ENCODE results near the gene NCSTN. TPM values are rescaled to one million over a fixed set of nuclear protein-coding genes. Genes with fewer than 3 reads are reported as not detected.

Gene NCSTN
- polyA plus RNA-seq, 1 donor: 108 TPM

DNA sequence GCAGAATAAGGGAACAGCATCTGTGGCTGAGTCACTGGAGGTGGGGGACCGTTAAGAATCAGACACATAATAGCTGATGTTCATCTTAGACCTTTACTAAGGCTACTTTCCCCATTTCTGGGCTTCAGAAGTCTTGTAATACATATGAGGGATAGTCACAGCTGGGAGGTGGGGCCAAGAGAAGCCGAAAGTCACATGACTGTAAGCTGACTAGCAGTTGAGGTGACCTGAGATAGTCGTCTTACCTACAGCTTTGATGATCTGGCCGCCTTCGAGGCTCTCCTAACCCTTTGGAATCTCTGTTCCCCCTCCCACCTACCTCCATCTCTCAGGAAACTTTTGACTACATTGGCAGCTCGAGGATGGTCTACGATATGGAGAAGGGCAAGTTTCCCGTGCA lies 9.4 kb downstream of the NCSTN start:
- DNase-seq: no peak

- no peak for DNase-seq
Observed at GRCh38 chr1:160353223-160353622, 10.0 kb downstream of the NCSTN start.

DNA sequence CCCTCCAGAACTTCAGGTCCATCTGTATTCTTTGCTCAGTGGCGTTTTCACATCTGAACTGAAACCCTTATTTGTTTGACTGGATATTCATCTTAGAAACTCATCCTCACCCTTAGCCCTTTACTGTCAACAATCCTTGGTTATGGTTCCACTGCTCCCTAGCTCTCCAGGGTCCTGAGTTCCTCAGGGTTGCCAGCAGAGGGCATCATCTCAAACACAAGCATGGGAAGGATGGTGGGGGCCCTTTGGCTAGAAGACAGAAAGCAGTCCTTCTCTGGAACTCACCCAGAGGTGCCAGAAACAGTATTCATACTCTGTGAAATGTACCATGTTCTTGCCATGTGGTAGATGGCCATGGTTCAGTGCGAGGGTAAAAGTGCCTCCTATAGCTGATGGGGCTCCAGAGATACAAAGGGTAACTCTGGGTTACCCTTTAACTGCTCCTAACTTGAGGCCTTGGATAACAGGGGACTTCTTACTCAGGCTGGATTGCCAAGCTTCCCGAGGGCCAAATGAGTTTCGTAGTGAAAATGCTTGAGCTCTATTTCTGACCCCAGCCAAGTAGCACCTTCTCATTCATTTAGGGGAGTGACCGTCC lies 11.3 kb downstream of the NCSTN start:
- DNase-seq: no peak

- no peak for DNase-seq
Observed at GRCh38 chr1:160357286-160358002, 14.3 kb downstream of the NCSTN start.

DNA sequence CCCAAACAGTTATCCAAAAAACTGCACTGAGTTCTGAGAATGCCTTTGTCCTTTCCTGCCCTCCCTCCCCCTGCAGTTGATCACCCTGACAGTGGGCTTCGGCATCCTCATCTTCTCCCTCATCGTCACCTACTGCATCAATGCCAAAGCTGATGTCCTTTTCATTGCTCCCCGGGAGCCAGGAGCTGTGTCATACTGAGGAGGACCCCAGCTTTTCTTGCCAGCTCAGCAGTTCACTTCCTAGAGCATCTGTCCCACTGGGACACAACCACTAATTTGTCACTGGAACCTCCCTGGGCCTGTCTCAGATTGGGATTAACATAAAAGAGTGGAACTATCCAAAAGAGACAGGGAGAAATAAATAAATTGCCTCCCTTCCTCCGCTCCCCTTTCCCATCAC lies 14.9 kb downstream of the NCSTN start:
- no peak for DNase-seq

- DNase-seq: no peak
Observed at GRCh38 chr1:160359559-160360226, 16.5 kb downstream of the NCSTN start.

DNA sequence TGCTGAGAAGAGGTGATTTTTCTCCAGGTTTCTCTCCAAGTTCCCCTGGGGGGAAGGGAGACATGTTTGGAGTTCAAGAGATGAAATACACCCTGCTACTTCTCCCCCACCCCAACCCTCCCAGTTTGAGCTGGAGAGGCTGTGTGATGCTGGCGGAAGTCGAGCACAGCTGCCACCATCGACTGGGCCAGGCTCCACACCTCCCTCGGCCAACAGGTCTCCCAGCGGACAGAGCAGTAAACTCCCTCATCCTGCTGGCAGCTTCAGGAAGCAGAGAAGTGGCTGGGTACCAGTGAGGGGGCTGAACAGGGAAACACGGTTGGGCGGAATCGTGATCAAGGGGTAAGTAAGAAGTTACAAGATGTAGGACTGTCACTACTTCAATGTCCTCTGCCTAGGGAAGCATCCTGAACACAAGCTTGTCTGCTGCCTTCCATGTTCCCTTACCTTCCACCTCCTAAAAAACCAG lies 17.1 kb downstream of the NCSTN start:
- no peak for DNase-seq

- no peak for DNase-seq
Observed at GRCh38 chr1:160361199-160361598, 18.0 kb downstream of the NCSTN start.

- no peak for DNase-seq
Observed at GRCh38 chr1:160361814-160362167, 18.6 kb downstream of the NCSTN start.

DNA sequence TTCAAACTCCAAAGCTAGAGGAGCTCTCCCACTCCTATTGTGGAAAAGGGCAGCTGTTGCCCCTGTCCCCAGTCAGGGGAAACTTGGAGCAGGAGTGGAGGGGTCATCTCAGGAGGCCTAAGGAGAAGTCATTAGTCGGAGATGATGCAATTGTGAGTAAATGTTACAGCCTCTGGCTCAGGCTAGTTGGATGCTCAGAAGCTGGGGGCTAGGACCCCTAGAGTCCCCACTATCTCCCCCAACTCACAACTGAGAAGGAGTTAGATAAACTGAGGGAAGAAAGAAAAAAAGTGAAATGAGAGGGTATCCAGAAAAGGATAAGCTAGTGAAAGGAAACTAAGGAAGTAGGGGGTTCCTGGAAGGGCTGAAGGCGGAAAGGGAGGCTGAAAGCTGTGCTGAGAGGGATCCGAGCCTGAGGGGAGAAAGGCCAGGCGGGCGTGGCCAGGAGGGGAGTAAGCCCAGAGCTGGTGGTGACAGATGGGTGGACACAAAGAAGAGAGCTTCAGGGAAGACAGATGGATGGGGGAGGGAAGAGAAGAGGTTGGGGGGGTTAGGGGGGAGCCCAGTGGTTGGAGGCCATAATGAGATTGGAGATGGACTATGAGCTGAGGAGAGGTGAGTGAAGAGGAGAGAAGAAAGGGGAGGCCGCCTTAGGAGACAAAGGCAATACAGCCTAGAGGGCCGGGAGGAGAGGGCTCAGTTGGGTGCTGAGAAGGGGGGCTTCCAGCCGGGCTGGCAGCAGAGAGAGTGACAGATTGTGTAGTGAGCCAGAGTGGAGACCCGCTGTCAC lies 19.2 kb downstream of the NCSTN start:
- no peak for DNase-seq

- no peak for DNase-seq
Observed at GRCh38 chr1:160363010-160363409, 19.8 kb downstream of the NCSTN start.

DNA sequence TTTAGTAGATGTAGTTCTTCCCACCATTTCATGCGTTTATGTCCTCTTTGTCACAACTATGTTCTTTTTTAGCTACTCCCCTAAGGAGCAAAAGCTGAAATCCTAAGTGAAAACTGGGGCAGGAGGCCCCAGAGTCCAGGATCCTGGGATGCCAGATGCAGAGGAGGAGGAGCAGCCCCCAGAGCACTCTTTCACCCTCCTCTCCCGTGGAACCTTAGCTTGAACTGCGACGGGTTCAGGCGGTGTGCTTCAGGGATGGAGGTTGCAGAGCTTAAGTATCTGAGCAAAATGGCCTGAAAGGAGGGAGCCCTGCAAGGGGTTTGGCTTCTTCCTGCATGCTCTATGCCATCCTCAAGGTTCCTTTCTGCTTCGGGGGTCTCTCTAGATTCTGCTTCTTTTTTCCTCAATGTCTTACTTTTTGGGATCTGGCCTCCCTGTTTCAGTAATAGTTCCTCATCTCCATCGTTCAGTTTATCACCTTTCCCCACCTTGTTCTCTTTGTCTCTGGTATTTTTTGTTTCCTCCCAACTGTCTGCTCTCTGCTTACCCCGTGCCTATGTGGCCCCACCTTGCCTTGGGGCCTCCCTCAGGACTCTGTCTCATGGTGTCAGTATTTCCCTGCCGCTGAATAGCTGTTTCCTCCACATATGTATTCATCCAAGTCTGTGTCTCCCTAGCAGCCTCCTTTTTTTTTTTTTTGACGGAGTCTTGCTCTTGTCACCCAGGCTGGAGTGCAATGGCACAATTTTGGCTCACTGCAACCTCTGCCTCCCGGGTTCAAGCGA lies 21.0 kb downstream of the NCSTN start:
- DNase-seq: no peak

DNA sequence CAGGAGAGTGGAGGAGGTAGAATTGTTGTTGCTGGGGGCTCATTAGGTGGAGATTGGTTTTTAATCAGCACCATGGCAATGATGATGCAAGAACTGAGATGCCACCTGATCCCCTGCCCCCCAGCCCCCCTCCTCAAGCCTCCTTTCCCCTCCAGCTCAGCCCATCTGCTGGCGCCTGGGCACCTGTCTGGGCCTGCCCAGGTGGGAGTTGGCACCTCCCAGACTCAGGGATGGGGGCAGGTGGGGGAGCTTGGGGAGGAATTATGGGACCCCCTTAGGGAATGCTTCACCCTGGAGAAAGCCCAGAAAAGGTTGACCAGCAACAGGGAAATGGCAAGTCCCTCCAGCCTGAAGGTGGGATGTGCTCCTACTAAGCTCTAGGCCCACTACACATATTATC lies 22.1 kb downstream of the NCSTN start:
- no peak for DNase-seq

DNA sequence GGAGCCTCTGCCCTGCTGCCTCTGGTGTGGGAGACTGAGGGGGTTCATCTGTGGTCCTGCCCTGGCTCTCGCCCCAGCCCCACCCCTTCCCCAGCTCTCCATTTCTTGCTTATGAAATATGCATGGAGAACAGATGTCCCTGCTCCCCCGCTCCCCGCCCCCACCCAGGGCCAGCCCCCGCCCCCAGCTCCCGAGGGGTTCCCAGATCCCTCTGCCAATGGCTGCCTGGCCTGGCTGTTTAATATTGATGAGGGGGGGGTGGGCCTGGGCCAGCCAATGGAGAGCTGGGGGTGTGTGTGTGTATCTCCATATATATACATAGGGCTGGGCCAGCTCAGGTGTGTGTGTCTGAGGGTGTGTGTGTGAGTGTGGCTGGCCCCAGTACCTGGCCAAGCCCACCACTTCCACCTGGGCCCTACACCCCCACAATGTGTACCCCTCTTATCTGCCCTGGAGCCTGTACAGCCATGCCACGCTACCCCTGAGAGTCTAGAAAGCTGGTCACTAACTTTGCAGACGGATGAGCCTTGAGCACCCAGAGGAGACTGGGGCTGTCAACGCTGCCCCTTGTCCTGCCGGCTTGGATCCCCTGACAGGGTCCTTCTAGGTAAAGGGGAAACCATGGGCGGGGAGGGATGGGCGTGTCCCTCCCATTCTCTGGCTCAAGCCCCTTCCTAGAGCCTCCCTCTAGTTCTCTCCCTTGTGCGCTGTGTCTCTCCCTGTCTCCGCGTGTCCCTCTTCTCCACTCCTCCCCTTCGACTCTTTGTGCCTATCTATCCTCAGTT lies 23.7 kb downstream of the NCSTN start, which contains the start of gene NHLH1:
NHLH1 (plus strand) TSS at position 341 of the 785 bp plus-strand sequence. CDS start 3,661 bp downstream, outside the sequence.
- no peak for DNase-seq

DNA sequence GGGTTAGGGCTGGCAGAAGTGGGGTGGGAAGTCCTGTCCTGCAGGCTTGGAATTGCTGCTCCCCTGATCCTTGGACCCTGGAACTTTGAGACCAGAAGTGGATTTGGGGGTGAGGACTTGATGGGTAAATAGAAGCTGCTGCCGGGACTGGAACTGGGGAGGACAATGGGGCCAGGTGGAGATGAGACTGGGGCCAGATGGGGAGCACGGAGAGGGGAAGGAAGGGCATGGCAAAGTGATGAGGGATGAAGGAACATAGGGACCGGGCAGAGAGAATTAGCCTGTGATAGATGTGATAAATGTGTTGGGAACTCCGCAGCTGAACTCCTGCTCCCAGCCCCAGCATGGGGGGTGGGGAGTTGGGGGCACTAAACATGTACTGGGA lies 24.3 kb downstream of the NCSTN start:
- no peak for DNase-seq

DNA sequence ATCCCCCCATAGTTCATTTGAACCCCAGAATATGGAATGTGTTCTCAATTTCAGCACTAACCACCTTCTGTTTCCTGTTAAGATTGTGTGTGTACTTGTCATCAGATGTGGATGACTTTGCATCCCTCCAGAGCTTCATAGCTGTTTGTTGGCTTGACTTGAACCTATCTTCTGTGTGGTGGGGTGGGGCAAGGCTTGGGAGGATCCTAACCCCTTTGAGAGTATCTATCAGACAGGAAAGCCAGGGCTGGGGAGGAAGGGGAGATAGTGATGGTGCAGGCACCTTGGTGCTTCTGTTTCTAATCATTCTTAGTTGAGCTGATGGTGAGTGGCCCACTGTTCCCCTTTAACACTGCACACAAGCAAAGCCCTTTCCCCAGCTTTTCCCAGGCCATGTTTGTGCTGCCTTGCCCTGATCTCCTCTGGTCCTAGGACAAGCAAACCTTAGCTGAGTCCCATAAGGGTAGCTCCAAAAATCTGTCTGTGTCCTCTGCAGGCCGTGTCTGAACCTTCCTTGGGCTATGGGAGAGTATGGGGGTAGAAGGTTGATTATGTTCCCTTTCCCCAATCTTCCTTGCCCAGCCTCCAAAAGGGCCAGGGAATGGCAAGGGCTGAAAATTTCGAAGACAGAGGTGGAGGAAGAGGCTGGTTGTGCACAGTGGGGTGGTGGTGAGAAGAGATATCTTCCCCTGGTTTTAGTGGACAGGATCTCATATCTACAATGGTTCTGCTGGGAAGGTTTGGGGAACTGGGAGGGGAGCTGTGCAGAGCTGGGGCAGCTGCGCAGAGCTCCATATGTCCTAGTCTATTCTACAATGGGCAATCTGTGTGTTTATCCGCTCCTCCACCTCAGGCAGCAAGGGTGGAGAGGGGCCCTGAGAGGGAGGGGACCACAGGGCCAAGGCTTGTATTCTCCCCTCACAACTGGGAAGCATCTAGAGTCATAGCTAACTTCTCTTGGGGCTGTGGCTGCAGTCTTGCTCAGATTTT lies 25.0 kb downstream of the NCSTN start:
- no peak for DNase-seq

DNA sequence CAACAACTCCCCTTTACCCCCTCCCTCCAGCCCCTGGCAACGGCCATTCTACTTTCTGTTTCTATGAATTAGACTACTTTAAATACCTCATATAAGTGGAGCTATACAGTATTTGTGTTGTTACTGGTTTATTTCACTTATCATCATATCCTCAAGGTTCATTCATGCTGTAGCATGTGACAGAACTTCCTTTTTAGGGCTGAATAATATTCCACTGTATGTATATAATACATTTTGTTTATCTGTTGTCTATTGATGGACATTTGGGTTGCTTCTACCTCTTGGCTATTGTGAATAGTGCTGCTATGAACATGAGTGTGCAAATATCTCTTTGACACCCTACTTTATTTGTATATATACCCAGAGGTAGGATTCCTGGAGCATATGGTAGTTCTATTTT lies 25.9 kb downstream of the NCSTN start:
- no peak for DNase-seq

DNA sequence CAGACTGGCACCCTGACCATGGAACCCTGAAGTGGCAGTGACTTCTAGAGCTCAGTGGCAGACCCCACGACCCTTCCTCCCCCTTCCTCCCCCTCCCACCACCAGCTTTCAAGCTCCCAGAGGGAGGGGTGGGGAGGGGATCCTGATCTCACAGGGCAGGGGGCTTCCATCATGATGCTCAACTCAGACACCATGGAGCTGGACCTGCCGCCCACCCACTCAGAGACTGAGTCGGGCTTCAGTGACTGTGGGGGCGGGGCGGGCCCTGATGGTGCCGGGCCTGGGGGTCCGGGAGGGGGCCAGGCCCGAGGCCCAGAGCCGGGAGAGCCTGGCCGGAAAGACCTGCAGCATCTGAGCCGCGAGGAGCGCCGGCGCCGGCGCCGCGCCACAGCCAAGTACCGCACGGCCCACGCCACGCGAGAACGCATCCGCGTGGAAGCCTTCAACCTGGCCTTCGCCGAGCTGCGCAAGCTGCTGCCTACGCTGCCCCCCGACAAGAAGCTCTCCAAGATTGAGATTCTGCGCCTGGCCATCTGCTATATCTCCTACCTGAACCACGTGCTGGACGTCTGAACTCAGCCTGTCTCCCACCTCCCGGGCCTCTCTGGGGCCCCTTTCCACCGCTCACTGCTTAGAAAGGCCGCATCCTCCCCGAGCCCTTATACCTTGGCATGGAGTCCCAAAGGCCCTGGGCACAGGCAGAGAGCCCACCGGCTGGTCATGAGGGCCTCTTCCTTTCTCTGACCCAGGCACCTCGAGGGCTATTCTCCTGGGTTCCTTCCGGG lies 27.6 kb downstream of the NCSTN start:
- DNase-seq: no peak

DNA sequence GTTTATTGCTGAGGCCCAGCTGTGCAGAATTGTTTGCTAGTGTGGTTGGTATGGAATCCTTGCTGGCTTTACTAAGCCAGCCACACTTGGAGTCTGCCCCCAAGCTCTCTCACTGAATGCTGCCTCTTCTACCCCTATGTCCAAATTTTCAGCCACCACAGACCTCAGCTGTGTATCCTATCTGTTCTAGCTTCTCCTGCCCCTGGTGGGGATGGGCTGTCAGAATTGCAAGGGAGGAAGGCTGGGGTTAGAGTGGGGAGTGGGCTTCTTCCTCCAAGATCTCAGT lies 28.1 kb downstream of the NCSTN start:
- no peak for DNase-seq

- no peak for DNase-seq
Observed at GRCh38 chr1:160371756-160372155, 28.6 kb downstream of the NCSTN start.
